ENCODE measurements around the gene NECAB2.

NECAB2 gene

DNA sequence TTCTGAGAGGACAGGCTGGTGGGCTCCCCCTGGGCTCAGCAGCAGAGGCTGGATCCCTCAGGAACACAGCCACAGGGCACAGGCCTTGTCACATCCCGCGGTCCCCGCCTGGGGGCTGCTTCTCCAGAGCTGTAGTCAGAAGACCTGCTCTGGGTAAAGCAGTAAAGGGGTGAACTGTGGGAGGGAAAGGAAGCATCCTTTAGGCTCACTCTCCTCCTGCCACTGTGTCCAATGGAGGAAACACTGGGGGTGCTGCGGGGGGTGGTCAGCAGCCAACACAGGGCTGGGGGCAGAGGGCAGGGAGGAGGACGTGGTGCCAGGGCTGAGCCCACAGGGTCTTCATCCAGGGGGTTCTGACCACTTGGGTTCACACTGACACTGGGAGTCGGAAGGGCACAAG is 79.6 kb downstream of the NECAB2 start:
- no peak for DNase-seq

- DNase-seq: no peak
These were observed 80.2 kb downstream of the NECAB2 start for GRCh38 chr16:84048270-84048669.

DNA sequence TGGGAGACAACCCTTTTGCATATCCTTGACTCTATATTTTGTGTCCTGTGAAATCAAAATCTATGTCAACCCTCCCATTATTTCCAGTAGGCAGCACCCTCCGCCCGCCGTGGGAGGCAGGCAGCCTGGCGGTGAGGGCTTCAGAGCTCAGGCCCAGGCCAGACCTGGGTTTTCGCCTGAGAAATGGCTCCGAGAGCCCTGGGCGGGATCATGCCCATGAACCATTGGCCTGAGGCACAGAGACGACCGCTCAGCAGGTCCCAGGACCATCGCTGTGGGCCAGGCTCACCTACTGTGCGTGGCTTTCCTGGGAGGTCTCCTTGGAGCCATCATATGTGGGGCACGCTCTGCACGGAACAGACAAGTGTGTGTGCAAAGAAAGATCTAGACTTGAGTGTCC is 80.8 kb downstream of the NECAB2 start:
- no peak for DNase-seq

DNA sequence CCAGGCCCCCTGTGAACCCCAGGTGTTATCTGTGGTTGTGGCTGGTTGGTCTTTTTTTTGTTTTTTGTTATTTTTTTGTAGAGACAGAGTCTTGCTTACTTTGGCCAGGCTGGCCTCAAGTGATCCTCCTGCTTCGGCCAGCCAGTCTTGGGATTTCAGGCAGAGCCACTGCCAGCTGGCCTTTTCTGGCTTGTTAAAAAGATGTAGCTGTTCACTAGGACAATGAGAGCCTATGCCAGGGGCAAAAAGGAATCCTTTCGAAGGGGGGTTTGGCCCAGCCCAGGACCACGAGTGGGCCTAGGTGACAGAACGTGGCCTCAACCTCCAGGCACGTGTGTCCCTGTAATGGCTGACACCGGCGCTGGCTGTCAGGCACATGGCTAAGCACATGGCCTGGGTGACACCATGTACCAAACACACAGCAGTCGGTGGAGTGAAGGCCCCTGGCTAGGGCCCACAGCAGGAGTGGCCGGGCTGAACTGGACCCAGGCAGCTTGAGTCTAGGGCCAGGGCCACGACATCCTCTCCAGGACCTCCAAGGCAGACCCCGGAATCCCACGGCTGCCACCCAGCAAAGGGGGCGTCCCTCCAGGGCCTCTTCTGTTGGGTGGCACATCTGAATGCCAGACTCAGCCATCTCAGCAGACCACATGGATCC is 81.5 kb downstream of the NECAB2 start:
- no peak for DNase-seq

- DNase-seq: no peak
These were observed 82.3 kb downstream of the NECAB2 start for GRCh38 chr16:84050316-84050715.

- no peak for DNase-seq
These were observed 84.1 kb downstream of the NECAB2 start for GRCh38 chr16:84052071-84052622.
